NCI-H2227 (cell line): ENCODE measurements around the gene UBAC1.

Experiments used
- DNase-seq: peaks from one replicate; lab custom pipeline; 2025; ENCODE audit not compliant: unreplicated experiment; lab: John Stamatoyannopoulos, UW

Gene UBAC1

GRCh38 chr9:135961277-135961715 is at the start of gene UBAC1:
Gene UBAC1 (minus strand): TSS chr9:135961373. CDS start chr9:135961162, 211 bp downstream.
- peak; percentile 95 for DNase-seq

GRCh38 chr9:136010615-136011361 is 49.6 kb upstream of the UBAC1 start:
- DNase-seq = no peak

DNA sequence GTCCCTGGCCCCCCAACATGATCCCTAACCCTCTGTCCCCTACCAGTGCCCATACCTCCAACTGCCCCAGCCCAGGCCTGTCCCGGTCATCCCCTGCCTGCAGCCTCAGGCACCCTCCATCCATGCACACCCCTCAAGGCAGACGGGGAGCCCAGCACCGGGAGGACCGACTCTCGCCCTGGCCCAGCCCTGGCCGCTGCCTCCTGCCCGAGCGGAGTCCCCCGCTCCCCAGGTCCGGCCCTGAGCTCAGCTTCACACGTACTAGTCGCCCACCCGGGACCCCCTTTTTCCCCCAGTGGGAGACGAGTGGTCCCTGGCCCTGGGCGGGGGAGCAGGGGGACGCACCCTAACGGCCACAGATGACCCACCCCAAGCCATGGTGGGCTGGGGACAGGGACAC is 49.0 kb upstream of the UBAC1 start:
- DNase-seq = no peak

GRCh38 chr9:136009516-136009915 is 48.3 kb upstream of the UBAC1 start:
- DNase-seq = no peak

- no peak for DNase-seq
Measured at GRCh38 chr9:136008693-136008997, 47.5 kb upstream of the UBAC1 start.

GRCh38 chr9:136007934-136008692 is 46.9 kb upstream of the UBAC1 start:
- no peak for DNase-seq

GRCh38 chr9:136007276-136007933 is 46.2 kb upstream of the UBAC1 start:
- no peak for DNase-seq

- no peak for DNase-seq
Measured at GRCh38 chr9:136006169-136006568, 45.0 kb upstream of the UBAC1 start.

DNA sequence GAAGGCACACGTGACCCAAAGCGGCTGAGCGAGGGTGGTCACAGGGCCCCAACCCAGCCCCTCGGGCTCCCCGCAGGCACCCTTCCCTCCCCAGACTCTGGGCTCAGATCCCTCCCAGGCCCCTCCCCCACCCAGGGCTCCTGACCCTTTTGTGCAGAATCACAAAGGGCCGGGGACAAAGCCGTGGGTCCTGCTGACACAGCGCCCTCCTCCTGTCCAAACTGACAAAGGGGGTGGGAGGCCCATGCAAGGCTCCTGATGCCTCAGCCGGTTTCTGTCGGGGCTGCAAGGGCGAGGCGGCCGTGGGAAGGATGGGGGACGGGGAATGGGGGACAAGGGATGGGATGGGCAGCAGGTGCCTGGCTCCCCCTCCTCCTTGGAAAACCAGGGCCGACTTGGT is 43.5 kb upstream of the UBAC1 start:
- no peak for DNase-seq

DNA sequence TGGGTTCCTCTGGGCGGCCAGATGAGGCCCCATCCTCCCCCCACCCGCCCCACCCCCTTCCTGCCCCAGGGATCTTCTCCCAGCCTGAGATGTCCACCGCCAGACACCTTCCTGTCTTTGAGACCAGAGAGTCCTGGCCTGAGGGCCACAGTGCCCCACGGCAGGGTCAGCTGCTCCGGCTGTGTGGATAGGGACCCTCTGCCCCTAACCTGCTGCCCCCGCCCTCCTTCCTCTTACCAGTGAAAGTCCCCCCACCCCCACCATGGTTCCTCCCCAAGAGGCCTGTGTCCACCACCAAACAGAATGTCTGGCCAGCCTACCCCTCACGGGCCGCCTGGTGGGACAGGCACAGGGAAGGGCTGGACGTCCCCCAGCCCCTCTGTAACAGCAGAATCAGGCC is 43.0 kb upstream of the UBAC1 start:
- no peak for DNase-seq

GRCh38 chr9:136003411-136004218 is 42.4 kb upstream of the UBAC1 start:
- DNase-seq = no peak

- DNase-seq = no peak
Measured at GRCh38 chr9:136002881-136003280, 41.7 kb upstream of the UBAC1 start.

DNA sequence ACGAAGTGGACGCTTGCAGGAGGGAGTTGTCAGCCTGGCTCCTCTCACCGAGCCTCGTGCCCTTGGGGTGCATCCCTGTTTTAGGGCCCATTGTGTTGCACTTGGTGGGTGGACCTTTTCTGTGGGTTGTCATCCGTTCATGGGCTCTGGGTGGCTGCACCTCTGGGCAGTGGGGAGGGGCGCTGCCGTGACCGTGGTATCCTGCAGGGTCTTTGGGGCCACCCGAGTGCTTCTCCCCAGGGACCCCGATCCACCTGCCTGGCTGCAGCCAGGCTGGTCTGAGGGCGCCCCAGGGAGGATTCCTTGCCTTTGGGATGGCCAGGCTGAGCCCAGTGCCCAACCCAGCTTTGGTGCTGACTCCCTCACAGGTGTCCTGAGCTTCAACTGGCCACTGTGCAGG is 41.0 kb upstream of the UBAC1 start:
- no peak for DNase-seq

DNA sequence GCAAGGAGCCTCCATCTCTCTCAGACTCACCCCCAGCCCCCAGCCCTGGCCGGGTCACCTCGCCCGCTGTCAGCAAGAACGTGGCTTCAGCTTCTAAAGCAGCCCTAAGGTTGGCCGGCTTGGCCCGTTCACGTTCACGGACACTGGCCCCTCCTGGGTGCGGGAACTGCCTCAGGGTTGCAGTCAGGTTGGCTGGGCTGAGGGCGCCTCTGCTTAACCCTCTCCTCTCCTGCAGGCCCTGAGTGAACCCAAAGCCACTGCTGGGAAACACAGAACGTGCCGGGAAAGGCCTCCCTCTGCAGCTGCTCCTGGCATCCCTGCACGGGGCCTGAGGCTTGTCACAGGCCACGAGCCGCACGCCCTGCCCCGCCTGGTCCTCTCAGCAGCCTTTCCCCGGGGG is 40.1 kb upstream of the UBAC1 start:
- DNase-seq = no peak

DNA sequence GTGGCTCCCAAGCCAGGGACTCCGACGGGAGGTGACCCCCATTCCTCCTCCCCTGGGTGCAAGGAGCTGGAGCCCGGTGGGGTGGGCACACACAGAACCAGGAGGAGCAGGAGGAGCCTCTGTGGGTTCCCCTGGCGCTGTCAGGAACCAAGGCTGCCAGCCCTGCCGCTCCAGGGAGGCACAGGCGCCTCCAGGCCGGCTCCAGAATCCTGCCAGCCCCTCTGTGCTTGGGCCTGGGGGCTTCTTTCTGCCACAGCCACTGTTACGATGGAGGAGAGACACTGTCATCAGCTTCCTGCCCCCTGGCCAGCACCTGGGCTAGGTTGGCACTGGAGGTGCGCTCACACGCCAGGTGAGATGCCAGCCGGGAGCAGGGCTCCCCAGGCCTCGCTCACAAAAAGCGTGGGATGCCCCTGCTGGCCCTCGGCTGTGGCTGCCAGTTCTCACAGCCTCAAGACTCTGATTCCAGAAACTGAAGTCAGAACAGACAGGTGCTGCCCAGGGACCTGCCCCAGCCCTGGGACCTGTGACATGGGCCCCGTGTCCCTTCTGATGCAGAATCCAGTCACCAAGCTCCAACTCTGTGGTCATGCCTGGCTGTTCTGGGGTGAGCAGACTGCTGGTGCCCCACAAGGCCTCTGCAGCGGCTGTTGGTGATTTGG is 37.4 kb upstream of the UBAC1 start:
- DNase-seq = no peak

DNA sequence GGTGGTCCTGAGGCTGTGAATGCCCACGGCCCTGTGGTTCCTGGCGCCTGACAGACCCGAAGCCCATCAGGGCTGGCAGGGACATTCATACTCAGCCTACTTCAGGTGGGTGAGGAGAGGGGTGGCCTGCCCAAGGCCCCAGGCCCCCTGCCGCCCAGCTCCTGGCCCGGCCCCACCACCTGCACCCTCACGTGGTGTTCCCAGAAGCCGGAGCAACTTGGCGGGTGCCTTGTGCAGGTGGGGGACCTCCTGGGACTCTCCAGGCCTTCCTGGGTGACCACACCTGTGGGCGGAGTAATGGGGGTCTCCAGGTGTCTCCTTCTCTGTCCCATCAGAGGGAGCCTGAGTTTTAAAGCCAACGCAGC is 36.8 kb upstream of the UBAC1 start:
- no peak for DNase-seq

- DNase-seq = no peak
Measured at GRCh38 chr9:135997090-135998015, 36.2 kb upstream of the UBAC1 start.

- DNase-seq = no peak
Measured at GRCh38 chr9:135995816-135996215, 34.6 kb upstream of the UBAC1 start.

GRCh38 chr9:135994501-135995192 is 33.5 kb upstream of the UBAC1 start:
- DNase-seq = no peak
